Fibroblast of villous mesenchyme (primary cell): Measurements from ENCODE around the gene SPANXN5. TPM values are rescaled to one million over a fixed set of nuclear protein-coding genes. Genes with fewer than 3 reads are reported as not detected.
"Not testable (repeated sequence)": the region's sequence is repeated elsewhere in the genome, so short reads cannot be mapped to it uniquely, and the experiment has no call there.

Experiments
- DNase-seq: peaks from one replicate; pipeline ENCODE4 v3.0.0-alpha.2; 2010; ENCODE audit warnings: low read depth
- H3K4me3 ChIP-seq: 2 replicates; pipeline ENCODE4 v1.5.1; 2011; ENCODE audit warnings: low read depth, mild to moderate bottlenecking, low read length
- CTCF ChIP-seq: IDR thresholded peaks from 2 replicates; pipeline ENCODE4 v1.5.1; 2012; ENCODE audit warnings: low read depth, mild to moderate bottlenecking, low read length; ENCODE audit not compliant: insufficient read depth
- total RNA-seq: library from RNA; depleted of rRNA; stranded (reverse); fragments of >200 nt; gene quantifications from 2 replicates; pipeline ENCODE4 v1.2.3, GENCODE V29; 2012

SPANXN5 gene, protein sequence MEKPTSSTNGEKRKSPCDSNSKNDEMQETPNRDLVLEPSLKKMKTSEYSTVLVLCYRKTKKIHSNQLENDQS
- not detected in 2 replicates for total RNA-seq

DNA sequence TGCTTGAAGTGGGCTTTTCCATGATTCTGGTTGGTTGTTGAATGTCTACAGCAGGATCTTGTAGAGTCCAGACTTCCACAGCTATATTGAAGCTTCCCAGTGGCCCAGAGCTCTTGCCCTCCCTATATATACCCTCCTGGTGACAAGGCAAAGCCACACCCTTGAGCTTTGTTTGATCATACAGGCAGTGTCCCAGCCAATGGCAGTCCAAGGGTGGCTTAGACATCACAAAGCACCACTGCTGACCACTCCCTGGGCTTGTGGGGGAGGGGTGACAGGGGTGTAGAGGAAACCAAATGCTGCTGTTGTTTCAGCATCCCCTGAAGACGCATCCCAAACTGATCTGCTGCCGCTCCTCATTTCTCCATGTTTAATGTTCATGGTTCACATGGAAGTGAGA is at the start of gene SPANXN5:
SPANXN5 (minus strand) TSS at position 101 of the 400 bp plus-strand sequence; CDS start at position 22, 79 bp downstream.
- DNase-seq, H3K4me3 ChIP-seq: not testable (repeated sequence)

DNA sequence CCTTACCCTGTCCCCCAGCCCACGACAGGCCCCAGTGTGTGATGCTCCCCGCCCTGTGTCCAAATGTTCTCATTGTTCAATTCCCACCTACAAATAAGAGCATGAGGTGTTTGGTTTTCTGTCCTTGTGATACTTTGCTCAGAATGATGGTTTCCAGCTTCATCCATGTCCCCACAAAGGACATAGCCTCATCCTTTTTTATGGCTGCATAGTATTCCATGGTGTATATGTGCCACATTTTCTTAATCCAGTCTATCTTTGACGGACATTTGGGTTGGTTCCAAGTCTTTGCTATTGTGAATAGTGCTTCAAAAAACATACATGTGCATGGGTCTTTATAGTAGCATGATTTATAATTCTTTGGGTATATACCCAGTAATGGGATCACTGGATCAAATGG is 46.4 kb upstream of the SPANXN5 start:
- not testable (repeated sequence) for H3K4me3 ChIP-seq, DNase-seq

DNA sequence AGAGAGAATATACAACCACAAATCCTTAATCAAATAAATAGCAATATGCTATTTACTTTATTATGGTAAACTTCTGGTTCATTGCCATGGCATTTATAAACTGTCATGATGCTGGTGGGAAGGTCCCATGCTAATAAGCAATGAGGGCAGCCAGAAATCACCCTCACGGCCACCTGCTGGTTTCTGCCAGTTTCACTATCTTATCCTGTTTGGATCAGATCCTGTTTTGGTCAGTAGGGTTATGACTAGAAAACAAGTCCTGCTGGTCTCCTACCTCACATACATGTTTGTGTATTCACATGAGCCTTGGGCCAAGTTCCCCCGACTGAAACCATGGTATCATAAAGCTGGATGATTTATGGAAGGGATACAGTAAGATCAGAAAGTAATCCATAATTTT is 41.9 kb upstream of the SPANXN5 start:
- TF ChIP-seq CTCF: no peak
- no peak for DNase-seq
- H3K4me3 ChIP-seq: no peak overlapping the region

GRCh38 chrX:52830551-52830950 is 33.3 kb upstream of the SPANXN5 start:
- no peak for TF ChIP-seq CTCF
- DNase-seq: no peak
- no peak overlapping the region for H3K4me3 ChIP-seq

GRCh38 chrX:52824608-52825007 is 27.4 kb upstream of the SPANXN5 start:
- no peak for DNase-seq
- TF ChIP-seq CTCF: no peak

DNA sequence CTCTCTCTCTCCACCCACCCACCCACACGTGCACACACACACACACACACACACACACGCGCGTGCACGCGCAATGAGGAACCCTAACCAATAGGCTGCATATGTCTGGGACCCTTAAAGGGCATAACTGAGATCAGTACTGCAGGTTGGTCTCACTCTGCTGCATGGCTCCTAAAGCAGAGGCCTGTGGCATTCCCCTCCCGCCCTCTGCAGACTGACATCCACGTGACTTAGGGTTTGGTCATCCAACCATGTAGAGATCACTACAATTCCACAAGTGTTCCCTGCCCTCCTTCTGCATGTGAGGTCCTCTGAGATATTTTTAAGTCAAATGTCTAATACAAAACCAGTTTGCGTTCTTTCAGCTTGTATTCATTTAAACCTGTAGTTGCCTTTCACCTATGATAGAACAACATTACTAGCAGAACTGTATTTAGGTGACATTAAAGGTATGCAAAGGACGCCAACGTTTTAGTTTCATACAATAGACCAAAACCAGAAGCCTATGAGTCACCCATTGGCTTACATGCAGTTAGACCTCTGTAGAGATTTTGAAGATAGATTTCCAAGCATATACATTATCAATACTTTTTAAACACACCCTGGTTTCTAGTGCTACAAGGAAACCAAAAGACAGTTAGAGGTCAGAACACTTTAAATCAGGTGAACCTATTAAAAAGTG is 24.0 kb upstream of the SPANXN5 start:
- H3K4me3 ChIP-seq: no peak overlapping the region
- no peak for TF ChIP-seq CTCF
- no peak for DNase-seq

More at GRCh38 chrX:52824608-52825007, 27.4 kb upstream of the SPANXN5 start:
- no peak overlapping the region for H3K4me3 ChIP-seq

GRCh38 chrX:52819788-52820187 is 22.6 kb upstream of the SPANXN5 start:
- no peak overlapping the region for H3K4me3 ChIP-seq
- no peak for TF ChIP-seq CTCF
- DNase-seq: no peak

- H3K4me3 ChIP-seq: no peak within 1 kb of the TSS
- no peak for DNase-seq
- TF ChIP-seq CTCF: no peak
These were observed 13.9 kb upstream of the SPANXN5 start, which contains the start of gene XAGE5 for GRCh38 chrX:52811065-52811625. Gene XAGE5 (plus strand): TSS chrX:52811287. CDS start chrX:52812567, 1,280 bp downstream.

GRCh38 chrX:52804876-52805275 is 7.6 kb upstream of the SPANXN5 start:
- not testable (repeated sequence) for H3K4me3 ChIP-seq, DNase-seq

GRCh38 chrX:52773504-52773903 is 23.7 kb downstream of the SPANXN5 start:
- not testable (repeated sequence) for DNase-seq, H3K4me3 ChIP-seq

- DNase-seq, H3K4me3 ChIP-seq: not testable (repeated sequence)
These were observed 31.2 kb downstream of the SPANXN5 start for GRCh38 chrX:52765983-52766382.
